ENCODE data around the gene CNDP1.

Gene CNDP1

GRCh38 chr18:74507927-74508326 lies 26.4 kb upstream of the CNDP1 start:
- no peak for DNase-seq
- H3K36me3 Mint-ChIP-seq (ENCODE audit: low read depth), result peaks cover 61% of the 10 kb centered on the region
- peaks cover 4% of the 10 kb centered on the region for H3K4me1 Mint-ChIP-seq
- peaks cover 3% of the 10 kb centered on the region for H3K27me3 Mint-ChIP-seq (ENCODE audit: low read depth, poor library complexity)
- H3K9me3 Mint-ChIP-seq, result no peaks in the 10 kb centered on the region
- H3K4me3 Mint-ChIP-seq, result no peak overlapping the region
- TF ChIP-seq, protein P1, sequence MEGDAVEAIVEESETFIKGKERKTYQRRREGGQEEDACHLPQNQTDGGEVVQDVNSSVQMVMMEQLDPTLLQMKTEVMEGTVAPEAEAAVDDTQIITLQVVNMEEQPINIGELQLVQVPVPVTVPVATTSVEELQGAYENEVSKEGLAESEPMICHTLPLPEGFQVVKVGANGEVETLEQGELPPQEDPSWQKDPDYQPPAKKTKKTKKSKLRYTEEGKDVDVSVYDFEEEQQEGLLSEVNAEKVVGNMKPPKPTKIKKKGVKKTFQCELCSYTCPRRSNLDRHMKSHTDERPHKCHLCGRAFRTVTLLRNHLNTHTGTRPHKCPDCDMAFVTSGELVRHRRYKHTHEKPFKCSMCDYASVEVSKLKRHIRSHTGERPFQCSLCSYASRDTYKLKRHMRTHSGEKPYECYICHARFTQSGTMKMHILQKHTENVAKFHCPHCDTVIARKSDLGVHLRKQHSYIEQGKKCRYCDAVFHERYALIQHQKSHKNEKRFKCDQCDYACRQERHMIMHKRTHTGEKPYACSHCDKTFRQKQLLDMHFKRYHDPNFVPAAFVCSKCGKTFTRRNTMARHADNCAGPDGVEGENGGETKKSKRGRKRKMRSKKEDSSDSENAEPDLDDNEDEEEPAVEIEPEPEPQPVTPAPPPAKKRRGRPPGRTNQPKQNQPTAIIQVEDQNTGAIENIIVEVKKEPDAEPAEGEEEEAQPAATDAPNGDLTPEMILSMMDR (IDR thresholded peaks at IDR 0.05), result no peak
- H3K27ac Mint-ChIP-seq, result peak overlapping the region; percentile 90

DNA sequence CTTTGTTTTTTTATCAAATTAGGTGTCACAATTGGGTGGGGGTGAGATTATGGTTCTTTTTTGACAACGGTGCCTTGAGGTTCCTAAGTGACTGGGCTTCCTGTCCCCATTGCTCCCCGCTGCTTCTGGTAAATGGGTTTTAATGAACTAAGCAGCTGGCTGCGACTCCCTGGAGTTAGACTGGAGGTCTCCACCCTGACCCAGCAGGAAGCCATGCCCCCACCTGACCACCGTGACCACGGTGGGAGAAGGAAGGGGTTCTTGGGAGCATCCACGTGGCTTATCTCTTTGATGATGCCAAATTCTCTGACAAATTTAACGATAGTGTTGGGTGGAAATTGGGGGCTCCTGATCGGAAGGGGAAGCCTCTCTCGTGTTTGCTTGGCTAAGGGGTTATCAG lies 25.9 kb upstream of the CNDP1 start:
- no peak overlapping the region for H3K4me3 Mint-ChIP-seq
- H3K4me1 Mint-ChIP-seq, result peaks cover 4% of the 10 kb centered on the region
- peak overlapping the region; percentile 42 for H3K27ac Mint-ChIP-seq
- no peaks in the 10 kb centered on the region for H3K9me3 Mint-ChIP-seq
- peaks cover 3% of the 10 kb centered on the region for H3K27me3 Mint-ChIP-seq (ENCODE audit: low read depth, poor library complexity)
- TF ChIP-seq, protein P1 (IDR thresholded peaks at IDR 0.05), result no peak
- peaks cover 59% of the 10 kb centered on the region for H3K36me3 Mint-ChIP-seq (ENCODE audit: low read depth)
- no peak for DNase-seq

DNA sequence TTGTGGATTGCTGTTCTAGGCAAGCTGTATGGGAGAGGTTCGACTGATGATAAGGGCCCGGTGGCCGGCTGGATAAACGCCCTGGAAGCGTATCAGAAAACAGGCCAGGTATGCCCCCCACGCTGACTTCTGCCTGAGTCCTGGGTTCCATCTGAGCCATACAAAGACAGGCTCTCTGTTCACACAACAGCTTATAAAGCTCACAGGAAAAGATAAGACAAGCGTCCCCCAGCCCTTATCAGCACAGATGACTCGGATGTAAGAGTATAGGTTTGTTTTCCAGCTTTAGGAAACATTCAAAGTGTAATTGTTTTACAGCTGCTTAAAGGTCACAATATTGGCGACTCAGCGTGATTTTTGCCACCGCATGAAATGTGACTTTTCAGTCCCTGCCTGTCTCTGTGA lies 25.5 kb upstream of the CNDP1 start:
- Mint-ChIP-seq H3K9me3 (no peaks in the 10 kb centered on the region), H3K27ac (peak overlapping the region; percentile 42), H3K27me3 (ENCODE audit: low read depth, poor library complexity) (peaks cover 3% of the 10 kb centered on the region), H3K4me3 (no peak overlapping the region), H3K4me1 (peaks cover 4% of the 10 kb centered on the region), H3K36me3 (ENCODE audit: low read depth) (peaks cover 56% of the 10 kb centered on the region)
- DNase-seq, result no peak
- TF ChIP-seq, protein P1 (IDR thresholded peaks at IDR 0.05), result no peak

- Mint-ChIP-seq H3K27ac (no peak overlapping the region), H3K4me3 (no peak overlapping the region), H3K36me3 (ENCODE audit: low read depth) (peaks cover 56% of the 10 kb centered on the region), H3K4me1 (peaks cover 4% of the 10 kb centered on the region), H3K27me3 (ENCODE audit: low read depth, poor library complexity) (peaks cover 6% of the 10 kb centered on the region), H3K9me3 (no peaks in the 10 kb centered on the region)
- no peak for DNase-seq
- TF ChIP-seq, protein P1 (IDR thresholded peaks at IDR 0.05), result no peak
These were observed 24.2 kb upstream of the CNDP1 start for GRCh38 chr18:74509856-74510769.

- Mint-ChIP-seq H3K27me3 (ENCODE audit: low read depth, poor library complexity) (peaks cover 6% of the 10 kb centered on the region), H3K27ac (no peak overlapping the region), H3K4me3 (no peak overlapping the region), H3K36me3 (ENCODE audit: low read depth) (peaks cover 56% of the 10 kb centered on the region), H3K4me1 (peaks cover 4% of the 10 kb centered on the region), H3K9me3 (no peaks in the 10 kb centered on the region)
- DNase-seq, result no peak
- TF ChIP-seq, protein P1 (IDR thresholded peaks at IDR 0.05), result no peak
These were observed 23.6 kb upstream of the CNDP1 start for GRCh38 chr18:74510770-74511095.

DNA sequence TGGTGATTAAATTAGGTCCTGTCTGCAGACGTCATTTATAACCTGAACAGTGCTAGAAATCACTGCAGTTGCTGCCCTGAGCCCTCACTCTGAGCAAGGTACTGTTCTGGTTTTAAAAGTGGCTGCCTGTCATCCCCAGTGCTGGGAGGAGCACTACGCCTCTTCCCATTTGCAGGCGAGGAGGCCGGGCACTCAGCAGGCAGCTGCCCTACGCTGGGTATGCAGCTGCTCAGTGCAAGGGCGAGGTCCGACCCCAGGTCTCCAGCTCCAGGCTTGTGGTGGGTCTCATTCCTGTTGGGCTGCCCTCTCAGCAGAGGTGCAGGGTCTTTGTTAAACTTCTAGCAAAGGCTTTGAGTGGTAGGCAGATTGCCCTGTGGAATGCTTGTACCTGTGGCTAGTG lies 22.5 kb upstream of the CNDP1 start:
- peaks cover 6% of the 10 kb centered on the region for H3K27me3 Mint-ChIP-seq (ENCODE audit: low read depth, poor library complexity)
- H3K4me3 Mint-ChIP-seq, result no peak overlapping the region
- no peak overlapping the region for H3K27ac Mint-ChIP-seq
- H3K9me3 Mint-ChIP-seq, result no peaks in the 10 kb centered on the region
- DNase-seq, result no peak
- TF ChIP-seq, protein P1 (IDR thresholded peaks at IDR 0.05), result no peak
- H3K36me3 Mint-ChIP-seq (ENCODE audit: low read depth), result peaks cover 52% of the 10 kb centered on the region
- H3K4me1 Mint-ChIP-seq, result peaks cover 4% of the 10 kb centered on the region

Measured in nephron progenitor cell (in vitro differentiated cells).